Activated CD4-positive, alpha-beta T cell treated with anti-CD3 and anti-CD28 coated beads, Interleukin-2, amount 50 U/mL, for 1 hour (primary cell): ENCODE measurements around the gene CWC15.
"Not testable (repeated sequence)": the region's sequence is repeated elsewhere in the genome, so short reads cannot be mapped to it uniquely, and the experiment has no call there.

ENCODE experiments used
- DNase-seq: peaks from one replicate; pipeline ENCODE4 v3.0.0-alpha.2; 2020

The CWC15 gene

GRCh38 chr11:94948070-94948617 is 25.2 kb downstream of the CWC15 start:
- no peak for DNase-seq

DNA sequence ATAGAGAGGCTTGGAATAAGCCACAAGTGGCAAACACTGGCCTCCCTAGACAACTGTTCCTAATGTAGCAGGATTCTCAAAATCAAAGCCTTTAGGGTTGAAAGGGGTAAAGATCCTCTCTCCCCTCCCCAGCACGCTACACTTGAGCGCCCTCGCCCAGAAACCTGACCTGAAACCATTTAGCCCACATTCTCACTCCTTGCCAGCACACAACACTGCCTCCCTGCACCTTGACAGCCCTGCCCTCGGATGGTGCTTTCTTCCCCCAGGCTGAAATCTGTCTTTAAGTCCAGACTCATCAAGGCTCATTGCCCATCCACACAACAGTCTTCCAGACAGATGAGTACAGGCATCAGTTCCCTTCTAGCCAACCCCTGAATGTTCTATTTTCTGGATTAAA is 26.5 kb downstream of the CWC15 start:
- no peak for DNase-seq

- DNase-seq, result no peak
Measured at GRCh38 chr11:94941131-94941530, 32.2 kb downstream of the CWC15 start.

DNA sequence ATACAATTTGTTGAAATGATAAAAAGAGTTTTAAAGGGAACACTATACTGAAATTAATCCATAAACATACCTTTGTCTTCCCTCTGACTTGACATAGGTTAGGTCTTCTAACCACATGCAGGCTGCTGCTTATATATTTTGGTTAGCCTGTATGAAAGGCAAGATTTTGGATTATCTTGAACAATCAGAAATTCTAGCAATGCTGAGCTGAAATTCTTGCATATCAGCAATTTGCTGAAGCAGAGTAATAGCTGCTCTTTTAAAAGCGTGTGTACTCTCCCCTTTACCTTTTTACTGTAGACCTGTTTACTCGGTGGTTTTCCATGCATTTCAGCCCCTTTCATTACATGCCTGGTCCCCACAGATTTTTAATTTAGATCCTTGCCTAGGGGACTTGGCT is 34.0 kb downstream of the CWC15 start:
- no peak for DNase-seq

DNA sequence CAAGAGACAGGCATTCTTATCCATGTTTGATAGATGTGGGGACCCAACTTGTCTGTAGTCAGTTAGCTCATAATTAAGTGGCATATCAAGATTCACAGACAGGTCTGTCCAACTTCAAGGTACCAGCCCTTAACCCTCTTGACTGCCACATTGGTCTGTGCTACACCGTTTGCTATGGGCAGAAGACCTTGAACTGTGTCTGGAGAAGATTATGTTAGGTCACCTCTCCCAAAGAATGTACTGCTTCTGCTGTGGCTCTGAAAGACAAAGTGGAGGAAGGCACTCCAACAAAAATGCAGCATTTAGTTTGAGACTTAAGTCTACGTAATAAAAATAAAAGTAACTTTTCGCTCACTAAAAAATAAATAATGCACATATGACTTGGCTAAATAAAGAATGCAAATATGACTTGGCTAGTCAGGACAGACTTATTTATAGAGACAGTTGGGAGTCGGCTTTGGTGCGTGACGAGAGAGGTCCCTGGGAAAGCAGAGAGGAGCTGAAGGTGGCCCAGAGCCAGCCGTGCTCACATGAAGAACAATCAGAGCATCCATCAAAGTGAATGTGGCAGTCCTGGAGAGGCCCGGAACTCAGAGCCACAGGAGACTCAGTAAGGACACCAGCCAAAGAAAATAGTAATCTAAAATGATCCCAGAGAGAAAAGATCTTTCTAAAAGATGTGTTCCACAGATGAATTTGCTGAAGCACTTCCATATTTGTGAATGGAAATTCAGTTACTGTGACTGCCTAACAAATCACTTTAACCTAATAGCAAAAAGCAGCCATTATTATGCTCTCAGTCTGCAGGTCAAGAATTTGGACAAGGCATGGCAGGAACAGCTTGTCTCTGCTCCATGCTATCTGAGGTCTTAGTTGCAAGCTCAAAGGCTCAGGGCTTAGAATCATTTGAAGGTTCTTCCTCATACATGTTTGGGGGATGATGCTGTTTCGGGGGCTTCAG is 35.0 kb downstream of the CWC15 start:
- no peak for DNase-seq

DNA sequence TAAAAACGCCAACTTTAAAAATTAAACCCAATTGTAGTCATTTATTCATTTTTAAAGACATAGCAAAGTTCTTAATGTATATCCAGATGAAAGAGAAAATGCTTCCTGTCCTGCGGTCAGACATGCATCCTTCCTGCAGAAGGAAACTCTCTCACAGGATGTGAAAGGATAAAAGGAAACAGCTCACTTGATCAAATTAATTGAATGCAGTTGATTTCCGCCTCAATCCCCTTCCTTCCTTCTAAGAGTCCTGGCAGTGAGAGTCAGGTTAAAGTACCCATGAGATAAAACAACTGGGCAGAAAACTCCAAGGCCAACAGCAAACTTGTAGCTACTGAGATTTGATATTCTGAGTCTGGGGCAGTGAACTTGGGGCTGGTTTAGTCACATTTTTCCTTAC is 38.5 kb downstream of the CWC15 start:
- no peak for DNase-seq

DNA sequence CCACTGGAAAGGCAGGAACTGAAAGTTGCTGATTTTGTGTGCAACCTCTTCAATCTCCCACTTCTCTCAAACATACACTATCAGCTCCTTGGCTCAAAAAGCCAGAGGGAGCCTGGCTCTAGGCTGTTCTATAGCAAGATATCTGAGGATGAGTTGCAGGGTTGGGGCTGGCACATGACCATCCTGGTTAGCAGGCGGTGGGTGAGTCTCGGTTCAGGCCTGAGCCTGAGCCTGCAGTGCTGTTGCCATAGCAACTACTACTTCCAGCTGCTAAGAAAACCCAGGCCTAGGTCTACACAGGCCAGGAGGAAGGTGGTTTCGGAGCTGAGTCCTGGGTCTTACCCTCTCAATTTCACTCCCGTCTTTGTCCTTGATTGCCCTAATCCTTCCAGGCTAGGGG is 39.0 kb downstream of the CWC15 start:
- DNase-seq, result no peak

DNA sequence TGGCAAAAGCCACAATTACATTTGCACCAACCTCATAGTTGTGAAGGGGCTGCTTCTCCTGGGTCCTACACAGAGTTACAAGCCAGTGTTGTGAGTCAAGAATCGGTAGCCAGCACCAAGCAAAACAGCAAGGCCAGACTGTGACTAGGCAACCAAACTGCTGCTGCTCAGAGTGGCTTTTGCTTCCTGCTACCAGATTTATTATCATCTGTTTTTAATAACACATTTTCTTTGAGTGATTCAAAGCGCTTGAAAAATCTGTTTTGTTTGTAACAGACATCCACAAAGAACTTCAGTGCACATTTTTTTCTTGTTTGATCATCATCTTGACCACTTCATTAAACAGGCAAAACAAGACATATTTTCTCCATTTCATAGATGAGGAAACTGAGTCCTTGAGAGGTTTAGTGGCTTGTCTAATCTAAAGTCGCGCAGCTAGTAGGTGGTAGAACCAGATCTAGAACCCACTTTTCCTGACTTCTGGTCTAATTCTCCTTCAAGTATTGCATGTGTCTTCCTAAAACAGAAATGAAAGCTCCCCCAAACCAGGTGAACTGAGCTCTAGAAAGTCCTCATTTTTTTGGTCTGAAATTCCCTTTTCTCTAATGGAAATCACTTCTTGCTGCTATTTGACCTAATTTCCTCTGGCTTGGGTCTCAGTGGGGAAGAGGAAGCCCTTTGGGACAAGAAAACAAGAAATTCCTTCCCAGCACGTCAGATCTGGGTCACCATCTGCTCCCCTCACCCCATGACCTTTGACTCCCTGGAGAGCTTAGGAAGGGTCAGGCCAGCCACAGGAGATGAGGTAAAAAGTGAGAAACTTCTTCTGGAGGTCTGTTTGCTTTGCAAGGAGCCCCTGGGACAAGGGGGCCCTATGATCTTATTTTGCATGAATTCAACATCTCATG is 39.9 kb downstream of the CWC15 start:
- no peak for DNase-seq

GRCh38 chr11:94932503-94932902 is 40.9 kb downstream of the CWC15 start:
- no peak for DNase-seq

DNA sequence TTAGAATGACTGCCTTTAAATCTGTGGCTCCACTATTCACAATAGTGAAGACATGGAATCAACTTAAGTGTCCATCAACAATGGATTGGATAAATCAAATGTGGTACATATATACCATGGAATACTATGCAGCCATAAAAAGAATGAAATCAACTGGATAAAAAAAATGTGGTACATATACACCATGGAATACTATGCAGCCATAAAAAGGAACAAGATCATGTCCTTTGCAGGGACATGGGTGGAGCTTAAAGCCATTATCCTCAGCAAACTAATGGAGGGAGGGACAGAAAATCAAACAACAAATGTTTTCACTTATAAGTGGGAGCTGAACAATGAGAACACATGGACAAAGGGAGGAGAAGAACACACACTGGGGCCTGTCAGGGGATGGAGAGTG is 41.3 kb downstream of the CWC15 start:
- not testable (repeated sequence) for DNase-seq

DNA sequence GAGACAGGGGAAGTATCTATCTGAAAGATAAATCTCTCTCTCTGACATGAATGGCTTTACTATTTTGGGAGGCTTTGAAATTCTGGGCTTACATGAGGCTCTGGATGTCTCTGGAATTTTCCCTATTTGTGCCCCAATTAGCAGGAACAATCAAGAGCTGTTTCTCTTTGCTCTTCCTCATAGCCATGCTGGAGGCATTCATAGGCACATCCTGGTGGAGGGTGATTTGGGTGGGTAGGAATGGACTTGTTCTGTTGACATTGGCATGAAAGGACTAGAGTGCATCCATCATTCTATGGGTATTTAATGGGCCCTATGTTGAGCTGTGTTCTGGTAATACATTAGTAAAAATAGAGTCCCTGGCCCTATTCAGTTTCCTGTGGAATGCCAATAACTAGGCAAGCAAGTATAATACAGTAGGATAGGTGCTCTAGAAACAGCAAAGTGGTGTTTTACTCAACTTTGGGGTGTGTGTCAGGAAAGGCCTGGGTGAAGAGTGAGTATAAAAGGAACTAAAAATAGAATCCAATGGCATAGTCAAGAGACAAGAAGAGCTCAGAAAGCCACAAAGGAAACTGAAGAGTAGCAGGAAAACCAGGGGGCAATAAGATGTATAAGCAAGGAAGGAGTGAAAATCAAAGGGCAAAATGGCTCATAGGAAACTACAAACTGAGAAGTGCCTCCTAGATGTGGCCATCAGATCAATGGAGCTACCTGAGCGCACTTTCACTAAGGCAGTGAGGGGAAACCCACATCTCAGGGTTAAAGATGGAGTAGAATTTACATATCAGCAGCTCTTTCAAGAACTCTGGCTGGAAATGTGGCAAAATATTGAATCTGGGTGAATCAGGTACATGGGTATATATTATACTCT is 45.0 kb downstream of the CWC15 start:
- no peak for DNase-seq

DNA sequence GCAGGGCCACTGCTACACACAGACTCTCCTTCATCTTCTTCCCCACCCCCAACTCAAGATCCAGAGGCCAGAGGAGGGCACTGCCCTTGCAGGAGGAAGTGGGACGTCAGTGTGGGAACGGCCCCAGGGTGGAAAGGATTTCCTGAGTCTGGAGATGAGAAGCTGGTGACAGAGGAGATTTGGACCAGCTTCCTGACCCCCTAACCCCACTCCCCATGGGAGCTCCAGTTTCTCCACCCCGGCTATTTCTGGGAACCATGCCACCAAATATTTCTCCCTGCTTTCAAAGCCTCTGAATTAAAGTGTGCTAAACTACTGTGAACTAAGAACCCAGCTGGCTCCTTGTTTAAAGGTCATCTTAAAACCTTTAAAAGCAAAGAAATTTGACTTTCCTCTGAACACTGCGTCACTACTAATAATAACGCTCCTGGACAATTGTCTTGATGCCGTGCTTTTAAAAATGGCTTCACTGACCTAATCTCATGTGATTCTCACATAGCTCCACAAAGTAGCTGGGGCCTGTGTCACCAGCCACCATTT is 46.6 kb downstream of the CWC15 start:
- DNase-seq, result no peak

DNA sequence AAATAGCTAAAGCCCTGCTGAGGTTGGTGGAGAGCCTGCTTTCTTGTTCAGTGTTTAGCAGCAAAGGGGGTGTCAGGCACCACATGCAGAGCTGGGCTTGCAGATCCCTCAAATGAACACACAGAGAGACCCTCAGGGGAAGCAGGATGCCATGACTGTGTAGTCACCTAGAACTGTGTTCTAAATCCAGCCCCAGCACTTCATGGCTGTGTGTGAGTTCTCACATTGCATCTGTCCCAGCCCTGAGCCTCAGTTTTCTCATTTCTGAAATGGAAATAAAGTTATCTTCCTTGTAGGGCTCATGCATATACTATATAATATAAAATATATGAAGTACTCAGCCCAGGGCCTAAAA is 47.1 kb downstream of the CWC15 start:
- no peak for DNase-seq

DNA sequence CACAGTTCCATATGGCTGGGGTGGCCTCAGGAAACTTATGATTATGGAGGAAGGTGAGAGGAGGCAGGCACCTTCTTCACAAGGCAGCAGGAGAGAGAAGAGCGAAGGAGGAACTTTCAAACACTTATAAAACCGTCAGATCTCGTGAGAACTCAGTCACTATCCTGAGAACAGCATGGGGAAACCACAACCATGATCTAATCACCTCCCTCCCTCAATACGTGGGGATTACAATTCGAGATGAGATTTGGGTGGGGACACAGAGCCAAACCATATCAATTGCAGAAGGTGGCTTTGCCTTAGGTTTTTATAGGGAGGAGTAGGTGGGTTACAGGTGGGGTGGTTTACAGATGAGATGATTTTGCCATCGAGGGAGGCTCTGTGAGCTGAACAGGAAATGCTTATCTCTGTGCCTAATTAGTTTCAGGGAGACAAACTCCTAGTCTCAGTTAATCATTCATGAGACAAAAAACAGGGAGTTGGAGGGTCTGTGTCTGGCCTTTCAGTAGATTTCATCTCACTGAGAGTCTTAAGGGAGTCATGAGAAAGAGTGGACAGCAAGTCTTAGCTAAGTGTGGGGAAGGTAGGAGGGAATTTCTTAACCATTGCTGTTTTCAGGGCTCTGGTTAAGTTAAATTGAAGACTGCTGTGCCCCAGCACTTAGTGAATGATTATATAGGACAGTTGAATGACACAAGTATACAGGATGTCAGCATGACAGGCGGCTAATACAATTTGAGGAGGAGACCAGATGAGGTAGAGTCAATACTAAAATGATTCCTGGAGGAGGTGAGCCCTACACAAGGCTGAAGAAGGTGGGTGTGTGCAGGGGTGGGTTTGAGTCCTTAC is 47.7 kb downstream of the CWC15 start:
- no peak for DNase-seq

GRCh38 chr11:94924612-94925011 is 48.7 kb downstream of the CWC15 start:
- no peak for DNase-seq

DNA sequence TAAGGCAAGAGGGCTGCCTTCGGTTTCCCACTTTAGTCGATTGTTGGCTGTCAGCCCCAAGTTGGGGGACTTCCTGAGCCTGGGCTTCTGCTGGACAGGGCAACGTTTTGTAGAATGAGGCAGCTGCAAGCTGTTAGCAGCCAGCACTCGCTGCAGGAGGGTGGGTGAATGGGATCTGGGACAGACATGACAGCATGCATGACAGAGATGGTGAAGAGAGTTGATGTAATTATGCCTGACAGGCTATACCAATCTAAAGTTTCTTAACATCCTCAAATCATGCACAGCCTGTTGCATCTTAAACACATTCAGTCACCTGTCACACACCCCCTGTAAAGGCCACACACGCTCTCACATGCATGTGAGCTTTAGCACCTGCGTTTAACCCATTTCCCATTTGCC is 49.2 kb downstream of the CWC15 start:
- DNase-seq, result no peak

- DNase-seq, result no peak
Measured at GRCh38 chr11:94923004-94923334, 50.4 kb downstream of the CWC15 start.

DNA sequence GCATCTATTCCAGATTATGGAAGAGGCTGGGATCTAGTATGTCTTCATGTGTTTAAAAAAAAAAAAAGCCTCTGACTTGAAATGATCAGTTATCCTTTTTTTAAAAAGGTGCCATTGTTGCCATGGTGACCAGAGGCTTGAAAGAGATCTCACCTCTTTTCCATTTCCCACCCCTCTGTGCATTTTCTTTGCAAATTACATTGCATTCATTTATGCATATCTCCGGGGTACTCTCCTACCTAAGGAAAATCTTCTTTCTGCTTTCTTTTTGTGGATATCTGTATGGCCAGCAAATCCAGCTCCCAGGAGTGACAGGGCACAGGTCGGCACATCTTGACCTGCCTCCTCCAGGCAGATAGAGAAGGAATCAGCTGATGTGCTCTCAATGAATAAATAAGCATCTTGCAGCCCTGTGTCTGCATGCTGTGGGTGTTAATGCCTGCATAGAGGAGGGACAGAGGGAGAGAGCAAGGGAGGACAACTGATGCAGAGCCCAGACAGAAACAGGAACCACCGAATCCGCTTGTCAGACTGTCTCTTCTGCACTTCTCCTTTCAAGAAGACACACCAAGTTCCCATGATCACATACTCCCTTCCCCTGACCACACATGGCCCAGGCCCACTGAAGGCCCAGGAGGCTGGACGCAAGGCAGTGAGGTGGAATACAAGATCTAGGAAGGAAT is 50.9 kb downstream of the CWC15 start:
- DNase-seq, result no peak

- no peak for DNase-seq
Measured at GRCh38 chr11:94920311-94920710, 53.0 kb downstream of the CWC15 start.

DNA sequence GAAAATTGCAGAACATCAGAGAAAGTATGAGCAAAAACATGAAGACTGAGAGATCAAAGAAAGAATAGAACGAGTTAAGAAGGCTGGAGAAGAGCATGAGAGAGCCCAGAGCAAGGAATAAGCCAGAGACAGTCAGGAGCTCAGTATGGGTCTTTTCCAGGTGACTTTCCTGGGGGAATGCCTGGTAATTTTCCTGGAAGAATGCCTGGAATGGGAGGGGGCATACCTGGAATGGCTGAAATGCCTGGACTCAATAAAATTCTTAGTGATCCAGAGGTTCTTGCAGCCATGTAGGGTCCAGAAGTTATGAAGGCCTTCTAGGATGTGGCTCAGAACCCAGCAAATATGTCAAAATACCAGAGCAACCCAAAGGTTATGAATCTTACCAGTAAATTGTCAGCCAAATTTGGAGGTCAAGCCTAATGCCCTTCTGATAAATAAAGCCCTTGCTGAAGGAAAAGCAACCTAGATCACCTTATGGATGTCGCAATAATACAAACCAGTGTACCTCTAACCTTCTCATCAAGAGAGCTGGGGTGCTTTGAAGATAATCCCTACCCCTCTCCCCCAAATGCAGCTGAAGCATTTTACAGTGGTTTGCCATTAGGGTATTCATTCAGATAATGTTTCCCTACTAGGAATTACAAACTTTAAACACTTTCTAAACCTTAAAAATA is 59.5 kb downstream of the CWC15 start:
- DNase-seq, result not testable (repeated sequence)
